Activated CD8-positive, alpha-beta memory T cell treated with anti-CD3 and anti-CD28 coated beads for 1 hour (primary cell): ENCODE results near the gene PIP4K2A.

ENCODE experiments used
- DNase-seq, 2 donors: peaks; one replicate each; pipeline ENCODE4 v3.0.0-alpha.2; 2020; ENCODE audit warnings: low read depth in 1 of 2; ENCODE audit errors: extremely low read depth in 1 of 2

The PIP4K2A gene

DNA sequence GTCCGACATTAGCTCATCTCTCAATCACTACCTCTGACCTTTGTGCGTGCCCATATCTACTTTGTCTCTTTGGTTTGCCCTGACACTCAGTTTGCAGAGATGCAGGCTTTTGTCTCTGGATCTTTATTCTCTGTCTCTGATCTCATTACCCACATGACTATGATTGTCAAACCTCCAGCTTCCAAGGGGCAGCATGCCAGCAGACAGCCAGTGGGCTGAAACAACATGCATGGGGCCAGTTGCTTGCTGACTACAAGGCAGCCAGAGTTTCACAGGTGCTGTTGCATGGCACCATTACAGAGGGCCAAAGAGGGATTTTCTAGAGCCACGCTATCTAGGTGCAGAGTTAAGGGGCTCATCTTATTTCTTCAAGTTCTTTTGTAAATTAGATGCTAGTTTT lies 222.9 kb downstream of the PIP4K2A start:
- no peak for DNase-seq

DNA sequence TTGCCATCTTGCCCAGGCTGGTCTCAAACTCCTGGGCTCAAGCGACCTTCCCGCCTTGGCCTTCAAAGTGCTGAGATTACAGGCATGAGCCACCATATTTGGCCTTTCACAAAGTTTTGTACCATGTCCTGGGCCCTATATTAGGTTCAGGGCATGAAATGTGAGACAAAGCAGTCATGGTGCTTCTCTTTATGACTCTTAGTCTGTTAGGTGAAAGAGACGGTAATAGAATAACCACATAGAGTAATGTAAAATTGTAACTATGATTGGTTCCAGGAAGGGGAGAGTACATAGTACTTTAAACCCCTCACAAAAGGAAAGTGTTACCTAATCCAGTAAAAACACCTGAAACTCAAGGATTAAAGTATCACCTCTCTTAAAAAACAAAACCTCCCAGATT lies 224.4 kb downstream of the PIP4K2A start:
- DNase-seq = no peak

DNA sequence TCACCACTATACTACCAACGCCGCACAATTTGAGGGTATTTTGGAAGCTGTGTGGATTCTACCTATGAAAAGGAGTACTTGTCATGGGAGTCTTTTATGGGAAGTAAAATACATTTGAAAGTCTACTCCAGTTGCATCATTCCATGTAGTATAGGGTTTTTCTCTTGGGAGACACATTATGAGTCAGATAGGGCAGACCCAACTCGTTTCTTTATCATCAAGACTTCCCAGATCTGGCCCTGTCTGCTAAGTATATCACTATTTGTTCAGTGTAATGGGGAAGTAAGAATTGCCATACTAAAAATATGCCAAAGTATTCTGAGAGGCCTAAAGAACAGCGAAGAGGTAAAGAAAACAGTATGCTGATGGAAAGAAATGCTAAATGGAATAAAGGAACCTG lies 224.9 kb downstream of the PIP4K2A start:
- no peak for DNase-seq

DNA sequence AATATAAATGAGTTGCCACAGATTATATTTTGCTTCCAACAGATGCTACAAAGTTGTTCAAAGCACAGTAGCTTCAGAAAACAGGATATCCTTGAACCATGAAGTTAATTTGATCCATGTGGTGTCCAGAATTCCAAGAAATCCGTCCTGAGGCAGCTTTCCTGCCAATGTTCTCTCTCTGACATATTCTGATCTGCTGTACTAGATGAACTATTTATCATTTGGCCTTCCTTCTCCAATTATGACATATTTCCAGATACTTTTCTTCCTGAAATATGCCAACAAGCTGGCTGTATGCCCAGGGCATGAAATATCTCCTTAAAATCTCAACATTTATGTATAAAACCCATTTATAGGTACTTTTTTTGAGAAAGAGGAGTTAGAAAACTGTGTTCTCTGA lies 227.9 kb downstream of the PIP4K2A start:
- DNase-seq = no peak
